ENCODE data around the gene CAMTA1.

CAMTA1 gene

GRCh38 chr1:7229696-7230631 is 444.7 kb downstream of the CAMTA1 start:
- no peak for DNase-seq (ENCODE audit: low spot score)

- no peak for DNase-seq (ENCODE audit: low spot score)
Observed at GRCh38 chr1:7232441-7233236, 447.4 kb downstream of the CAMTA1 start.

GRCh38 chr1:7233237-7233540 is 447.9 kb downstream of the CAMTA1 start:
- DNase-seq (ENCODE audit: low spot score) = no peak

- no peak for DNase-seq (ENCODE audit: low spot score)
Observed at GRCh38 chr1:7233646-7234470, 448.6 kb downstream of the CAMTA1 start.

- no peak for DNase-seq (ENCODE audit: low spot score)
Observed at GRCh38 chr1:7234471-7234755, 449.2 kb downstream of the CAMTA1 start.

- DNase-seq (ENCODE audit: low spot score) = no peak
Observed at GRCh38 chr1:7235871-7236517, 450.7 kb downstream of the CAMTA1 start.

- no peak for DNase-seq (ENCODE audit: low spot score)
Observed at GRCh38 chr1:7236844-7237515, 451.7 kb downstream of the CAMTA1 start.

GRCh38 chr1:7247158-7247557 is 461.9 kb downstream of the CAMTA1 start:
- no peak for DNase-seq (ENCODE audit: low spot score)

GRCh38 chr1:7247791-7248548 is 462.7 kb downstream of the CAMTA1 start:
- DNase-seq (ENCODE audit: low spot score) = no peak

- DNase-seq (ENCODE audit: low spot score) = no peak
Observed at GRCh38 chr1:7248549-7249199, 463.4 kb downstream of the CAMTA1 start.

- no peak for DNase-seq (ENCODE audit: low spot score)
Observed at GRCh38 chr1:7249516-7249915, 464.3 kb downstream of the CAMTA1 start.

- DNase-seq (ENCODE audit: low spot score) = no peak
Observed at GRCh38 chr1:7250176-7250575, 464.9 kb downstream of the CAMTA1 start.

GRCh38 chr1:7250597-7251453 is 465.6 kb downstream of the CAMTA1 start:
- DNase-seq (ENCODE audit: low spot score) = no peak

GRCh38 chr1:7251454-7251800 is 466.2 kb downstream of the CAMTA1 start:
- DNase-seq (ENCODE audit: low spot score) = no peak

GRCh38 chr1:7252411-7253117 is 467.3 kb downstream of the CAMTA1 start:
- no peak for DNase-seq (ENCODE audit: low spot score)

- DNase-seq (ENCODE audit: low spot score) = no peak
Observed at GRCh38 chr1:7253118-7253480, 467.8 kb downstream of the CAMTA1 start.

GRCh38 chr1:7253988-7254587 is 468.8 kb downstream of the CAMTA1 start:
- no peak for DNase-seq (ENCODE audit: low spot score)

GRCh38 chr1:7255303-7256058 is 470.2 kb downstream of the CAMTA1 start:
- no peak for DNase-seq (ENCODE audit: low spot score)

Measured in CD4-positive, alpha-beta T cell treated with Interleukin-6 at 100 ng/mL for 8 hours (primary cell).